ENCODE measurements around the gene HEATR3.
A peak's percentile ranks its signal among the peaks of the same experiment; 100 is the strongest.

Gene HEATR3

DNA sequence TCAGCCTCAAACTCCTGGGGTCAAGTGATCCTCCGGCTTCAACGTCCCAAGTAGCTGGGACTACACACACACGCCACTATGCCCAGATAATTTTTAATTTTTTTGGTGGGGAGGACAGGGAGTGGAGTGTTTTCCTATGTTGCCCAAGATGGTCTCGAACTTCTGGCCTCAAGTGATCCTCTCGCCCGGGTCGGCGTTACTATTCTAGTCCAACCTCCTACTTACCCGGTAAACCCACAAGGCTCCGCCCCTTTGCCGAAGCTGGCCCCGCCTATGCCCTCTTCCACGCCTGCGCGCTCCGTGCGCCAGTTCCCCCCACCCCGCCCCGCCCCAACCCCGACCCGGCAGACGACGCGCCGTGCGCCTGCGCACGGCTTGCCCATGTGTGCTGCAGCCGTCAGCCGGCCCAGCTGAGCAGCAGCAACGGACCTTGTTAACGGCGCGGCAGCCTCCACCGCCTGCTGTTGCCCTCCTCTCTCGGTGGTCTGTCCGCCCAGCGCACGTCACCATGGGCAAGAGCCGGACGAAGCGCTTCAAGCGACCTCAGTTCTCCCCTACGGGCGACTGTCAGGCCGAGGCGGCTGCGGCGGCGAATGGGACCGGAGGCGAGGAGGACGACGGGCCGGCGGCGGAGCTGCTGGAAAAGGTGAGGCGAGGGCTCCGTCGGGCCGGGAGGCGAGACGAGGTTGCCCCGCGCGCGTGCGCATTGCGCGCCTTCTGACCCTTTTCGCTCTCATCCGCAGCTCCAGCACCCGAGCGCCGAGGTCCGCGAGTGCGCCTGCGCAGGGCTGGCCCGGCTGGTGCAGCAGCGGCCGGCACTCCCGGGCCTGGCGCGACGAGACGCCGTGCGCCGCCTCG is at the start of gene HEATR3:
HEATR3 (plus strand) TSS at position 347 of the 858 bp plus-strand sequence; CDS start at position 509, 162 bp downstream.
- Histone ChIP-seq H3K27ac (ENCODE audit: low read depth, low read length) (peak within 1 kb of the TSS; percentile 87; the same call in 1 of the 2 replicates), H3K9ac (ENCODE audit: low read length) (peak within 1 kb of the TSS; percentile 98), H3K9me3 (ENCODE audit: control insufficient read depth, insufficient read depth, low read depth, low read length) (no peaks in the 10 kb centered on the region), H3K4me1 (ENCODE audit: control insufficient read depth, insufficient read depth, low read length) (peaks cover 11% of the 10 kb centered on the region), H3K4me3 (ENCODE audit: low read depth, low read length) (peak within 1 kb of the TSS; percentile 99), H3K36me3 (ENCODE audit: control insufficient read depth, insufficient read depth, low read length) (peaks cover 25% of the 10 kb centered on the region), H3K27me3 (ENCODE audit: control insufficient read depth, insufficient read depth, low read length) (no peaks in the 10 kb centered on the region)

- no peak overlapping the region for H3K4me3 ChIP-seq (ENCODE audit: low read depth, low read length)
- no peaks in the 10 kb centered on the region for H3K27me3 ChIP-seq (ENCODE audit: control insufficient read depth, insufficient read depth, low read length)
- no peaks in the 10 kb centered on the region for H3K36me3 ChIP-seq (ENCODE audit: control insufficient read depth, insufficient read depth, low read length)
- H3K27ac ChIP-seq (ENCODE audit: low read depth, low read length) = no peak overlapping the region
- peaks cover 3% of the 10 kb centered on the region; the same call in 1 of the 2 replicates for H3K4me1 ChIP-seq (ENCODE audit: control insufficient read depth, insufficient read depth, low read length)
- no peak overlapping the region for H3K9ac ChIP-seq (ENCODE audit: low read length)
- no peaks in the 10 kb centered on the region for H3K9me3 ChIP-seq (ENCODE audit: control insufficient read depth, insufficient read depth, low read depth, low read length)
Measured at GRCh38 chr16:50017553-50017952, 48.2 kb upstream of the HEATR3 start.

DNA sequence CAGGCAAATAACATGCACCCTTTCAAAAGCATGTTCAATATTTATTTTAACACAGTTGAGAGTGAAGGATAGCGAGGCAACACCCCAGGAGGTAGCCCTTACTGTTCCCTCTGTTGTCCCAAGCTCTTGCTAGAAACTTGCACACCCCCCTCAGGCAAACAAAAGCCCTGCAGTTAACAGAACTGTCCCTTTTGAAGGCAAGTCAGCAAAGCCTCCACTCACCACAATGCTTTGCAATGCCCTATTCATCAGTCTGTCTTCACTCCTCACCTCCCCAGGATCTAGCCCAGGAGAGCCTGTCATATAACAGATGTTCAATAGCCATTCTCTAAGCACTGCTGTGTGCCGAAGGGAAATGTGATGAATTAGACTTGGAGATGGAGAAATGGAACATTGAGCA is 44.2 kb upstream of the HEATR3 start:
- no peak overlapping the region for H3K27ac ChIP-seq (ENCODE audit: low read depth, low read length)
- H3K4me3 ChIP-seq (ENCODE audit: low read depth, low read length) = no peak overlapping the region
- H3K36me3 ChIP-seq (ENCODE audit: control insufficient read depth, insufficient read depth, low read length) = no peaks in the 10 kb centered on the region
- H3K4me1 ChIP-seq (ENCODE audit: control insufficient read depth, insufficient read depth, low read length) = peaks cover 8% of the 10 kb centered on the region
- H3K27me3 ChIP-seq (ENCODE audit: control insufficient read depth, insufficient read depth, low read length) = no peaks in the 10 kb centered on the region
- no peak overlapping the region for H3K9ac ChIP-seq (ENCODE audit: low read length)
- no peaks in the 10 kb centered on the region for H3K9me3 ChIP-seq (ENCODE audit: control insufficient read depth, insufficient read depth, low read depth, low read length)

DNA sequence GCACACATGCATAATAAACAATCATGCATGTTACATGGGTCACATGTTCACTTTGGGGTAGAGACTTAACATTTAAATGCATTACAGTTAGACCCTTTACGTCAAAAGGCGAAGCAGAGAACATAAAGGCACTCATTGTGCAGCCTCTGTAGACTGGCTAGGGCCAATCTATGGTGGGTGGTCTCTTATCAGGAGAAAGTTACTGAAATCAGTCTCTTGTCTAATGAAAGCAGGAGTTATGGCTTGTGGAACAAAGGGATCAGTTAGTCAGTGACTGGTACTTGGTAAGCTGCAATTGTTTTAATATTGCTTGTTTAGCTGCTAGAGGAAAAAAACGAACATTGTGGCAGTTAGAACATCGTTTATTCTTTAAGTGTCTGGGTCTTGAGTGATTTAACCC is 42.1 kb upstream of the HEATR3 start:
- no peak overlapping the region for H3K9ac ChIP-seq (ENCODE audit: low read length)
- H3K36me3 ChIP-seq (ENCODE audit: control insufficient read depth, insufficient read depth, low read length) = peaks cover 2% of the 10 kb centered on the region
- H3K4me3 ChIP-seq (ENCODE audit: low read depth, low read length) = no peak overlapping the region
- H3K27me3 ChIP-seq (ENCODE audit: control insufficient read depth, insufficient read depth, low read length) = no peaks in the 10 kb centered on the region
- peaks cover 8% of the 10 kb centered on the region for H3K4me1 ChIP-seq (ENCODE audit: control insufficient read depth, insufficient read depth, low read length)
- no peak overlapping the region for H3K27ac ChIP-seq (ENCODE audit: low read depth, low read length)
- H3K9me3 ChIP-seq (ENCODE audit: control insufficient read depth, insufficient read depth, low read depth, low read length) = no peaks in the 10 kb centered on the region

GRCh38 chr16:50024207-50024606 is 41.6 kb upstream of the HEATR3 start:
- H3K27me3 ChIP-seq (ENCODE audit: control insufficient read depth, insufficient read depth, low read length) = no peaks in the 10 kb centered on the region
- no peak overlapping the region for H3K9ac ChIP-seq (ENCODE audit: low read length)
- H3K4me3 ChIP-seq (ENCODE audit: low read depth, low read length) = peak overlapping the region; percentile 28; the same call in 1 of the 2 replicates
- peaks cover 8% of the 10 kb centered on the region for H3K4me1 ChIP-seq (ENCODE audit: control insufficient read depth, insufficient read depth, low read length)
- no peak overlapping the region for H3K27ac ChIP-seq (ENCODE audit: low read depth, low read length)
- H3K9me3 ChIP-seq (ENCODE audit: control insufficient read depth, insufficient read depth, low read depth, low read length) = no peaks in the 10 kb centered on the region
- H3K36me3 ChIP-seq (ENCODE audit: control insufficient read depth, insufficient read depth, low read length) = peaks cover 4% of the 10 kb centered on the region

DNA sequence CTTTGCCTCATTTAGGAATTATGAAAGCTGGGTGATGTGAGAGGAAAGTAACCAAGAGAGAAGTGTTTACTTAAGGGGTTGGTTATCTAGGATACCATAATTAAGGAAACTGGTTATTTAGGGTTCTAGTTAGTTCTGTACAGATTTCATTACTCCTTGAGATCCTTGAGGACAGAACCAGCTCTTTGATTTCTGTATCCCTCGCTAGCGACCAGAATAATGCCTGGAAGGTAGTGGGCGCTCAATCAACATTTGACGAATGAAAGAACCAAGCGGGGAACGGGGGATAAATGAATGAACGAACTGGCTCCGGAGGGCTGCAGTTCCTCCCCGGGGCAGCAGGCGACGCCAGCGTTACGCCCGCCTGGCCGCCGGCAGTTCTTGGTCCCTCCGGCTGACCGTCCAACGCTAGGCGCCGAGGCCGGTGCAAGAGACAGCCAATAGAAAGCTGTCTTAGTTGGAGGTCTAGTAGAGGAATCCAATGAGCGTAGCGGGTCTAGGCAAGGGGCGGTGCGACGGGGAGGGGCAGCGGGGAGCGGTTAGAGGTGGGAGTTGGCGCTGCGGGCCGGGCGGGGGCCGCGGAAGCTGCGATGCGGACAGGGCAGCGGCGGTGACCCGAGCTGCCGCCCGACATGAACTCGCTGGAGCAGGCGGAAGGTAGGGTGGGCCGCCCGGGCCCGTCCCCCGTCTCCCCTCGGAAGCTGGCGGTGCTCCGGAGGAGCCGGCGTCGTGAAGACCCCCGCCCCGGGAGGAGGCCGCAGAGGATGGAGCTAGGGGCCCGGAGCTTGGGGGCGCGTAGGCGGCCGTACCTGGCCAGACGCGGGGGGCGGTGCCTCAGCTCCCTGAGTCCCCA is 40.9 kb upstream of the HEATR3 start, which contains the start of gene CNEP1R1:
CNEP1R1 (plus strand) TSS at position 542 of the 853 bp plus-strand sequence; CDS start at position 633, 91 bp downstream.
- peak within 1 kb of the TSS; percentile 75 for H3K4me3 ChIP-seq (ENCODE audit: low read depth, low read length)
- H3K36me3 ChIP-seq (ENCODE audit: control insufficient read depth, insufficient read depth, low read length) = peaks cover 11% of the 10 kb centered on the region
- peak within 1 kb of the TSS; percentile 64 for H3K9ac ChIP-seq (ENCODE audit: low read length)
- H3K9me3 ChIP-seq (ENCODE audit: control insufficient read depth, insufficient read depth, low read depth, low read length) = no peaks in the 10 kb centered on the region
- H3K4me1 ChIP-seq (ENCODE audit: control insufficient read depth, insufficient read depth, low read length) = peaks cover 8% of the 10 kb centered on the region
- H3K27me3 ChIP-seq (ENCODE audit: control insufficient read depth, insufficient read depth, low read length) = no peaks in the 10 kb centered on the region
- no peak within 1 kb of the TSS for H3K27ac ChIP-seq (ENCODE audit: low read depth, low read length)

DNA sequence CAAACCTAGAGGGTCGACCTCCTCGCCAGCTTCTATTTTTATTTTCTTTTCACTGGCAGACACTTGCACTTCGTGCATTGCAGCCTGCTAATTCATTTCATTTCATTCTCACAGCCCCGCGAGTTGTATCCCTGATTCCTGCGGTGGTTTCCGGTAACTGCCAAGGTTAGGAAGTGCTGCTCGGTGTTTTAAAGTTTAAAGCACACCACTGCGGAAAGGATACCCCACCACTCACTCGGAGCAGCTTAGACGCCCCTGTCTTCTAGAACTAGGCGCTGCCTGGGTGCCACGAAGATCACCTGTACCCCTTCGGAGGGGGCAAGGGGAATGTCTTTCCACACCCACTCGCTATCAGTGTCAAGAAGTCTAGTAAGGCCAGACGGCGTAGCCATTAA is 40.2 kb upstream of the HEATR3 start:
- Histone ChIP-seq H3K27me3 (ENCODE audit: control insufficient read depth, insufficient read depth, low read length) (no peaks in the 10 kb centered on the region), H3K9ac (ENCODE audit: low read length) (peak overlapping the region; percentile 64), H3K27ac (ENCODE audit: low read depth, low read length) (no peak overlapping the region), H3K9me3 (ENCODE audit: control insufficient read depth, insufficient read depth, low read depth, low read length) (no peaks in the 10 kb centered on the region), H3K4me1 (ENCODE audit: control insufficient read depth, insufficient read depth, low read length) (peaks cover 8% of the 10 kb centered on the region), H3K36me3 (ENCODE audit: control insufficient read depth, insufficient read depth, low read length) (peaks cover 17% of the 10 kb centered on the region), H3K4me3 (ENCODE audit: low read depth, low read length) (peak overlapping the region; percentile 75)

GRCh38 chr16:50027829-50028228 is 37.9 kb upstream of the HEATR3 start:
- no peaks in the 10 kb centered on the region for H3K9me3 ChIP-seq (ENCODE audit: control insufficient read depth, insufficient read depth, low read depth, low read length)
- no peaks in the 10 kb centered on the region for H3K27me3 ChIP-seq (ENCODE audit: control insufficient read depth, insufficient read depth, low read length)
- peaks cover 30% of the 10 kb centered on the region for H3K36me3 ChIP-seq (ENCODE audit: control insufficient read depth, insufficient read depth, low read length)
- no peak overlapping the region for H3K4me3 ChIP-seq (ENCODE audit: low read depth, low read length)
- peaks cover 4% of the 10 kb centered on the region for H3K4me1 ChIP-seq (ENCODE audit: control insufficient read depth, insufficient read depth, low read length)
- no peak overlapping the region for H3K27ac ChIP-seq (ENCODE audit: low read depth, low read length)
- no peak overlapping the region for H3K9ac ChIP-seq (ENCODE audit: low read length)

DNA sequence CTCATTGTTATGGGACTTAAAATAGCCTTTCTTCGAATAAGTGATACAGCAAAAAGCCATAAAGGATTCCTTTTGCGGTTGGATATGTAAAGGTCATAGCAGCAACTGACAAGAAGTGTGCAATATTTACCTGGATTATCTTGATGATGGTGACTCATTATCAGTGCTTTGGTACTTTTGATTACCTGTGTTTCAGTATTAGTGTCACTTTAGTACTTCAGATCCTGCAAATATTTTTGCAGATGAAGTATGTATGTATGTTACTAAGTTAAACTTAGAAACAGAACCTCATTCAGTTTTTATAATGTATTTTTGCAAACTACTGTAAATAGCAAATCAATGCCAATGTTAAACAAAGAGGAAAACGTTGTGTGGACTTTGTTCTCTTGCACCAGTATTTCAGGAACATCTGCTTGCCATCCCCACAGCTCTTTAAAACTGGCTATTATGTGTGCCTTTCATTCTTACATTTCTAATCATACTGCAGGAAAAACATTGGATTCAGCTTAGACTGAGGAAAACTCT is 30.2 kb upstream of the HEATR3 start:
- Histone ChIP-seq H3K27me3 (ENCODE audit: control insufficient read depth, insufficient read depth, low read length) (no peaks in the 10 kb centered on the region), H3K9ac (ENCODE audit: low read length) (no peak overlapping the region), H3K36me3 (ENCODE audit: control insufficient read depth, insufficient read depth, low read length) (peaks cover 37% of the 10 kb centered on the region), H3K4me3 (ENCODE audit: low read depth, low read length) (no peak overlapping the region), H3K9me3 (ENCODE audit: control insufficient read depth, insufficient read depth, low read depth, low read length) (no peaks in the 10 kb centered on the region), H3K27ac (ENCODE audit: low read depth, low read length) (no peak overlapping the region), H3K4me1 (ENCODE audit: control insufficient read depth, insufficient read depth, low read length) (peaks cover 8% of the 10 kb centered on the region; the same call in 1 of the 2 replicates)

DNA sequence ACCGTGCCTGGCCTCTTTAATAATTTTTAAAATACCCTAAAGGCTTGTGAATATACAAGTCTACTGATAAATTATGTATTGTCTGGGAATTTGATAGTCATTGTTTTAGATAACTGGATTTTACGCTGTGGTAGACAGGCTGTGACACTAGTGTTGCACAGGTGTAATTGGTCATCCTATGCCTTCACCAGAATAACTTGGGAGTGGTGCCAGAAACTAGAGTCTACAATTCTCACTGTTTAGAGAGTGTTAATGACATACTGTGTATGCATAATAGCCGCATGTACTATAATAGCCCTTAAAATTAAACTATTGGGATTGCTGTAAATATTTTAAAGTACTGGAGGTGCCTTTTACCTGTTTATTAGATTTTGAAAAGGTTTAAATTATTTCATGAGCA is 29.3 kb upstream of the HEATR3 start:
- Histone ChIP-seq H3K4me1 (ENCODE audit: control insufficient read depth, insufficient read depth, low read length) (peaks cover 8% of the 10 kb centered on the region; the same call in 1 of the 2 replicates), H3K4me3 (ENCODE audit: low read depth, low read length) (no peak overlapping the region), H3K9me3 (ENCODE audit: control insufficient read depth, insufficient read depth, low read depth, low read length) (no peaks in the 10 kb centered on the region), H3K27me3 (ENCODE audit: control insufficient read depth, insufficient read depth, low read length) (no peaks in the 10 kb centered on the region), H3K9ac (ENCODE audit: low read length) (no peak overlapping the region), H3K36me3 (ENCODE audit: control insufficient read depth, insufficient read depth, low read length) (peaks cover 34% of the 10 kb centered on the region), H3K27ac (ENCODE audit: low read depth, low read length) (no peak overlapping the region)

Data from HUES6 (cell line).